PC-3 (cell line): ENCODE measurements around the gene USHBP1.

Source experiments
- CTCF ChIP-seq: fragments of 300-600 bp; sonication (generic); conservative IDR thresholded peaks from 2 replicates; pipeline ENCODE4 v1.5.1; 2017; ENCODE audit warnings: antibody characterized with exemption, low read depth, mild to moderate bottlenecking, low read length
- EZH2 ChIP-seq: fragments of 300-600 bp; sonication (generic); IDR thresholded peaks from one replicate; pipeline ENCODE4 v1.6.1; 2017; ENCODE audit warnings: antibody characterized with exemption, mild to moderate bottlenecking, low read length; ENCODE audit not compliant: unreplicated experiment

GRCh38 chr19:17235300-17235970 is 29.1 kb downstream of the USHBP1 start:
- TF ChIP-seq EZH2 (no peak), CTCF (peak; percentile 25; the same call in 1 of the 2 replicates)
